Thyroid gland (tissue), 4 donors: ENCODE results near the gene PAXX. TPM values are rescaled to one million over a fixed set of nuclear protein-coding genes. Genes with fewer than 3 reads are reported as not detected.

Source experiments
- DNase-seq, 2 donors: peaks; one replicate each; pipeline ENCODE4 v3.0.0-alpha.2; 2019
- H3K27ac ChIP-seq, 3 donors: fragments of 200-600 bp; sonication (generic); 1 replicate in 2 of 3; 2 replicates in 1 of 3; pipeline ENCODE4 v1.5.1; 2016 to 2019; ENCODE audit warnings: mild to moderate bottlenecking in 1 of 3, moderate library complexity in 1 of 3
- H3K27me3 ChIP-seq: fragments of 200-600 bp; sonication (generic); one replicate; pipeline ENCODE4 v1.5.1; 2019
- H3K36me3 ChIP-seq, 2 donors: fragments of 200-600 bp; sonication (generic); one replicate each; pipeline ENCODE4 v1.5.1; 2016 to 2019
- H3K4me1 ChIP-seq, 2 donors: fragments of 200-600 bp; sonication (generic); one replicate each; pipeline ENCODE4 v1.5.1; 2017 to 2019
- H3K4me3 ChIP-seq, 3 donors: fragments of 200-600 bp; sonication (generic); replicated peaks in 1 of 3; 1 replicate in 2 of 3; 2 replicates in 1 of 3; pipeline ENCODE4 v1.5.1; 2016; ENCODE audit warnings: mild to moderate bottlenecking in 1 of 3
- H3K9me3 ChIP-seq: fragments of 200-600 bp; sonication (generic); one replicate; pipeline ENCODE4 v1.5.1; 2017
- CTCF ChIP-seq, 6 experiments: fragments of 200-600 bp in 3 of 6; fragments of 450-650 bp in 3 of 6; sonication (generic) in 3 of 6; IDR thresholded peaks; one replicate each; pipeline ENCODE4 v1.5.1; 2016 to 2019; ENCODE audit warnings: antibody characterized with exemption in 6 of 6, mild to moderate bottlenecking in 2 of 6, inconsistent platforms in 1 of 6, moderate library complexity in 1 of 6
- POLR2A ChIP-seq, 2 donors: fragments of 450-650 bp; IDR thresholded peaks; one replicate each; pipeline ENCODE4 v1.6.1; 2017; ENCODE audit warnings: antibody characterized with exemption in 2 of 2, mild to moderate bottlenecking in 2 of 2, moderate library complexity in 1 of 2
- WGBS, 2 donors: methylation state at CpG; one replicate each; pipeline ENCODE4 v1.1.5; 2017; 5-methylcytosine and 5-hydroxymethylcytosine counted together
- intact Hi-C: fragments of 100-400 bp; cut with DNase I; formaldehyde crosslinking; loops from one replicate; pipeline ENCODE4 v1.15.1; 2023
- total RNA-seq, 4 donors: library from RNA; depleted of rRNA; stranded (reverse); fragments of >200 nt; gene quantifications; one replicate each; pipeline ENCODE4 v1.2.3, GENCODE V29; 2016

Gene PAXX
- total RNA-seq, 4 donors from 2014 or later, result 29.8 to 109 (median 50.7) TPM

GRCh38 chr9:136947955-136948510 is 44.2 kb upstream of the PAXX start:
- TF ChIP-seq CTCF (IDR thresholded peaks at IDR 0.05) (peak in 4 of 6 experiments; percentile 30 to 55 (median 45)), POLR2A (IDR thresholded peaks at IDR 0.05) (no peak)
- intact Hi-C loops, result loop anchor here (2.0 to 5.0 kb wide), 2 partner anchors 83 to 141 kb away; partner anchors contain the start of gene RABL6
- DNase-seq, result peak; percentile 65 to 67
- no peaks in the 10 kb centered on the region for H3K27me3 ChIP-seq
- H3K9me3 ChIP-seq, result no peaks in the 10 kb centered on the region
- peaks cover 0 to under 1% of the 10 kb centered on the region in 2 donors for H3K36me3 ChIP-seq
- peaks cover 66 to 82% of the 10 kb centered on the region in 2 donors for H3K4me1 ChIP-seq
- peak overlapping the region; percentile 71 to 89 (median 72) for H3K27ac ChIP-seq
- no peak overlapping the region for H3K4me3 ChIP-seq
- WGBS, 2 donors, result 49 to 60% methylated on average over 6 to 15 of the region's 15 CpGs

GRCh38 chr9:136949239-136949816 is 42.9 kb upstream of the PAXX start:
- TF ChIP-seq POLR2A (IDR thresholded peaks at IDR 0.05) (no peak), CTCF (IDR thresholded peaks at IDR 0.05) (no peak)
- Histone ChIP-seq H3K4me3 (peak overlapping the region in 2 of 3 donors; percentile 38 to 53), H3K9me3 (no peaks in the 10 kb centered on the region), H3K36me3 (no peaks in the 10 kb centered on the region), H3K4me1 (peaks cover 60 to 84% of the 10 kb centered on the region in 2 donors), H3K27me3 (no peaks in the 10 kb centered on the region), H3K27ac (peak overlapping the region; percentile 78 to 96 (median 95))
- DNase-seq, result peak; percentile 32 to 36
- intact Hi-C loops, result loop anchor here (2.0 to 5.0 kb wide), 2 partner anchors 81 to 142 kb away; partner anchors contain the start of gene RABL6
- WGBS, 2 donors, result 10 to 11% methylated on average over 14 to 21 of the region's 22 CpGs

DNA sequence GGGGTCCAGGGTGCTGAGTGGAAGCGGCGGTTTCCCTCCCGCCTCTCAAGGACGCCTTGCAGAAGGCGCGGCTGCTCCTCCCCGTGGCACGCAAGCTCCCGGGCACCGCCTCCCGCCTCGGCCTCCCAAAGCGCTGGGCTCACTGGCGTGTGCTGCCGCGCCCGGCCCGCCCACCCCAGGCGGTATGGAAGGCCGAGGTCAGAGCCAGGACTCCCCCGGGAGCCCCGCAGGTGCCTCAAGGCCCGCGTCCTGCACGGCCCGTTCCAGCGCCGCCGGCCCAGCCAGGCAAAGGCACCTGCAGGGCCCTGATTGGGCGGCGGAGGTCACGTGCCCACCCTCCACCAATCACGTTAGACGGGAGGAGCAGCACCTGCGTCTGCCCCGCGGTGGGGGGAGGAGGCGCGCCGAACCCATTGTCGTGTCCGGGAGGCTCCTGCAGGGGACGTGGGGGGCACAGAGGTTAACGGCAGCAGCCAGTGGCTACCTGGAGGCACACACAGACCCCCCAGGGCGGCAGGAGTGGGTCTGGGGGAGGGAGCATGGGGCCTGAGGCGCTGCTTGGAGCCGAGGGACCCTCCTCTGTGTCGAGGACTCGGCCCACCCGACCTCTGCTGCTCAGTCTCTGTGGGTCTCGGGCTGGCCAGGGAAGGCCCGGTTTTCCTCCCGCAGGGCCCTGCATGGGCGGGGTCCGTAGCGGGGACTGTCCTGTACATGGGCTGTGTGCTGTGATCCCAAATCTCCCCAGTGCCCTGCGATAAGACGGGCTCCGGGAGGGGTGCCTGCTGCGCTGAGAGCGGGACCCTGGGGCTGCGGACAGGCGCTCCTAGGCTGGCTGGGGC is 42.2 kb upstream of the PAXX start:
- H3K27ac ChIP-seq, result peak overlapping the region; percentile 78 to 96 (median 95)
- H3K9me3 ChIP-seq, result no peaks in the 10 kb centered on the region
- TF ChIP-seq POLR2A (IDR thresholded peaks at IDR 0.05) (peak in 1 of 2 donors; percentile 98), CTCF (IDR thresholded peaks at IDR 0.05) (peak in 4 of 6 experiments; percentile 28 to 48 (median 39))
- H3K4me3 ChIP-seq, result peak overlapping the region in 2 of 3 donors; percentile 38 to 53
- no peaks in the 10 kb centered on the region for H3K36me3 ChIP-seq
- intact Hi-C loops, result loop anchor here (2.0 to 5.0 kb wide), 3 partner anchors 47 to 143 kb away; partner anchors contain the start of genes CLIC3 and RABL6
- peak; percentile 99 for DNase-seq
- 3 to 14% methylated on average over 8 to 14 of the region's 63 CpGs for WGBS, 2 donors
- peaks cover 57 to 80% of the 10 kb centered on the region in 2 donors for H3K4me1 ChIP-seq
- no peaks in the 10 kb centered on the region for H3K27me3 ChIP-seq

DNA sequence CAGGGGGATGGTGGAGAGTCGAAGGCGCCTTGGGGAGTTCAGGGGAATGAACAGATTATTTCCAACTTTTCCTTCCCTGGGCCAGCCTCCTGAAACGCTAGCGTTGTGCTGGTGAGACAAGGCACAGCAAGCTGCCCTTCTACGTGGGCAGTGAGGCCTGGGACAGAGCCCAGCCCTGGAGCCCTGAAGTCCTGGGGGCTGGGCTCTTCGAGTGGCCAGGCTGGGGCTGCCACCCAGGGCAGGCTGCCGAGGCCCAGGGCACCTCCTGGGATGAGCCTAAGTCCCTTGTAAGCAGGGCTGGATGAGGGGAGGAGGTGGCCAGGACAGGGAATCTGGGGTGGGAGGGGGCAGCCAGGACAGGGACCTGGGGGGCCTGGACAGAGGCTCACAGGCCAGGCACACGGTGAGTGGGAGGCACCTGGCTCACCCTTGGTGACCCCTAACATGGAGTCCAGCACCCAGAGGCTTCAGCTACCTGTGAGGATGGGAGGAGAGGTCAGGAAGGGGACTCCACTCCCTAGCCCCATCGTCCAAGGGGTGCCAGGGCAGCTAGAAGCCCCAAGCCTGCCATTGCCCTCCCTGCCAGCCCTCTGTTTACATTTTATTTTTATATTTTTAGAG is 41.5 kb upstream of the PAXX start:
- Histone ChIP-seq H3K27ac (peak overlapping the region; percentile 78 to 96 (median 95)), H3K4me3 (peak overlapping the region in 2 of 3 donors; percentile 2 to 53), H3K36me3 (no peaks in the 10 kb centered on the region), H3K27me3 (no peaks in the 10 kb centered on the region), H3K9me3 (no peaks in the 10 kb centered on the region), H3K4me1 (peaks cover 56 to 76% of the 10 kb centered on the region in 2 donors)
- TF ChIP-seq POLR2A (IDR thresholded peaks at IDR 0.05) (no peak), CTCF (IDR thresholded peaks at IDR 0.05) (no peak)
- 36 to 67% methylated on average over 3 to 9 of the region's 9 CpGs for WGBS, 2 donors
- intact Hi-C loops, result loop anchor here (5.0 kb wide), 1 partner anchor 47 kb away; the partner anchor contains the start of gene CLIC3
- DNase-seq, result peak; percentile 79 to 83
